ENCODE results near the gene NTN5. TPM values are rescaled to one million over a fixed set of nuclear protein-coding genes. Genes with fewer than 3 reads are reported as not detected.

Gene NTN5
- total and polyA plus RNA-seq, 2 of the 4 experiments (the other 2 are of a cell fraction), result 0.19 TPM; not detected in 1

GRCh38 chr19:48673436-48674100 lies 751 bp upstream of the NTN5 start:
- no peak overlapping the region for H3K4ac ChIP-seq (ENCODE audit: low read depth, low read length)
- no peak overlapping the region for H3K4me2 ChIP-seq (ENCODE audit: low read depth, low read length)
- no peak overlapping the region for H3K56ac ChIP-seq (ENCODE audit: extremely low read depth, insufficient read depth, low read length)
- H4K20me1 ChIP-seq (ENCODE audit: insufficient read depth, low read length), result no peaks in the 10 kb centered on the region
- H3K4me1 ChIP-seq (ENCODE audit: control insufficient read depth, insufficient read depth, low read length), result no peaks in the 10 kb centered on the region
- H3K4me3 ChIP-seq (ENCODE audit: insufficient read depth, low read depth, low read length), result no peak overlapping the region
- in situ Hi-C loops (cut with MboI; ENCODE audit: low sequenced_read_pairs), result no loop called here
- H3K9me3 ChIP-seq (ENCODE audit: control insufficient read depth, insufficient read depth, low read length), result no peaks in the 10 kb centered on the region
- no peak overlapping the region for H4K5ac ChIP-seq (ENCODE audit: low read depth, low read length)
- DNase-seq (no peak), ATAC-seq (ENCODE audit: low read depth) (no peak)
- H3K9me1 ChIP-seq (ENCODE audit: insufficient read depth, low read length), result no peaks in the 10 kb centered on the region
- intact Hi-C loops (cut with micrococcal nuclease), result loop anchor here (2.0 kb wide), 1 partner anchor 41 kb away; no protein-coding TSS in a partner anchor
- H3K27me3 ChIP-seq (ENCODE audit: control insufficient read depth, insufficient read depth, low read length), result peaks cover 9% of the 10 kb centered on the region; the same call in 1 of the 2 replicates
- no peak overlapping the region for H2BK5ac ChIP-seq (ENCODE audit: low read depth, low read length, poor library complexity, severe bottlenecking)
- no peak overlapping the region for H2AK9ac ChIP-seq (replicated peaks; ENCODE audit: low read depth, low read length, poor library complexity)
- H3K14ac ChIP-seq (replicated peaks; ENCODE audit: low read depth, low read length), result no peak overlapping the region
- H2AFZ ChIP-seq (replicated peaks; ENCODE audit: low read length, poor library complexity), result peak overlapping the region; percentile 39
- H3K9ac ChIP-seq (ENCODE audit: low read depth, low read length), result no peak overlapping the region
- no peak overlapping the region for H2BK120ac ChIP-seq (ENCODE audit: low read depth, low read length)
- ChIA-PET POLR2A (ENCODE audit: unreplicated experiment) (no interaction called here), CTCF (no interaction called here)
- H3K23ac ChIP-seq (ENCODE audit: low read depth, low read length), result no peak overlapping the region
- TF ChIP-seq SMC3 (IDR thresholded peaks at IDR 0.05; ENCODE audit: low read depth, low read length), result no peak
- no peak for TF ChIP-seq CEBPB (IDR thresholded peaks at IDR 0.05; ENCODE audit: low read depth, low read length)
- H3K18ac ChIP-seq (ENCODE audit: low read depth, low read length), result no peak overlapping the region
- no peak overlapping the region for H4K8ac ChIP-seq (ENCODE audit: low read depth in 2 of 2, low read length in 2 of 2)
- no peak overlapping the region for H2BK15ac ChIP-seq (ENCODE audit: low read depth, low read length)
- no TSS peak for BruUV-seq (replicated peaks)
- no peak overlapping the region for H3K27ac ChIP-seq (ENCODE audit: insufficient read depth, low read length)
- H2AK5ac ChIP-seq (ENCODE audit: low read depth, low read length), result no peak overlapping the region
- WGBS, 2 experiments (ENCODE audit: extremely low coverage in 2 of 2, insufficient read length in 1 of 2), result 63% methylated on average over 5 of the region's 25 CpGs; no CpG with 5 or more reads in 1 of the 2 experiments
- H2BK20ac ChIP-seq (ENCODE audit: low read depth, low read length), result no peak overlapping the region
- no peaks in the 10 kb centered on the region for H3K36me3 ChIP-seq (ENCODE audit: control insufficient read depth, insufficient read depth, low read length)
- no peak overlapping the region for H4K91ac ChIP-seq (ENCODE audit: insufficient read depth, low read depth, low read length)
- no peaks in the 10 kb centered on the region for H3K79me1 ChIP-seq (ENCODE audit: low read depth in 1 of 2, low read length in 2 of 2)
- dilution Hi-C loops (cut with HindIII; ENCODE audit: low sequenced_read_pairs, unreplicated experiment), result no loop called here

All from IMR-90 (cell line).